Osteoblast (primary cell): ENCODE data around the gene MFSD2A. TPM values are rescaled to one million over a fixed set of nuclear protein-coding genes. Genes with fewer than 3 reads are reported as not detected.
"Not testable (repeated sequence)": the region's sequence is repeated elsewhere in the genome, so short reads cannot be mapped to it uniquely, and the experiment has no call there.

Source experiments
- DNase-seq: peaks from one replicate; pipeline ENCODE4 v3.0.0; 2011; ENCODE audit warnings: low spot score, mixed read lengths; ENCODE audit not compliant: insufficient read length; ENCODE audit errors: missing footprints
- H2AFZ ChIP-seq: 2 replicates; pipeline ENCODE4 v1.6.0; 2011; ENCODE audit warnings: mild to moderate bottlenecking, low read length
- H3K27ac ChIP-seq: 2 replicates; pipeline ENCODE4 v1.5.1; 2011; ENCODE audit warnings: mild to moderate bottlenecking, low read depth, low read length, moderate library complexity
- H3K27me3 ChIP-seq: 2 replicates; pipeline ENCODE4 v1.6.0; 2012; ENCODE audit warnings: mild to moderate bottlenecking, control low read depth, inconsistent platforms, low read length, moderate library complexity; ENCODE audit not compliant: insufficient read depth
- H3K36me3 ChIP-seq: 2 replicates; pipeline ENCODE4 v1.5.1; 2011; ENCODE audit warnings: mild to moderate bottlenecking, low read length, control low read depth, moderate library complexity; ENCODE audit not compliant: insufficient read depth
- H3K4me1 ChIP-seq: 2 replicates; pipeline ENCODE4 v1.5.1; 2011; ENCODE audit warnings: mild to moderate bottlenecking, low read length, control low read depth, moderate library complexity; ENCODE audit not compliant: insufficient read depth
- H3K4me2 ChIP-seq: 2 replicates; pipeline ENCODE4 v1.6.0; 2011; ENCODE audit warnings: mild to moderate bottlenecking, low read length; ENCODE audit not compliant: insufficient read depth
- H3K4me3 ChIP-seq: fragments of 200-600 bp; sonication (generic); 3 replicates; pipeline ENCODE4 v1.5.1; 2012; ENCODE audit warnings: mild to moderate bottlenecking, low read length, inconsistent platforms; ENCODE audit not compliant: insufficient read depth
- H3K79me2 ChIP-seq: 2 replicates; pipeline ENCODE4 v1.6.0; 2012; ENCODE audit warnings: mild to moderate bottlenecking, low read length, control low read depth, inconsistent platforms; ENCODE audit not compliant: insufficient read depth
- H3K9me3 ChIP-seq: 2 replicates; pipeline ENCODE4 v1.5.1; 2011; ENCODE audit warnings: low read depth, low read length, control low read depth
- H4K20me1 ChIP-seq: 2 replicates; pipeline ENCODE4 v1.6.0; 2012; ENCODE audit warnings: mild to moderate bottlenecking, low read length, control low read depth; ENCODE audit not compliant: insufficient read depth
- CTCF ChIP-seq: IDR thresholded peaks from 2 replicates; pipeline ENCODE4 v1.5.1; 2011; ENCODE audit warnings: mild to moderate bottlenecking, low read depth, low read length, moderate library complexity; ENCODE audit errors: extremely low read depth
- total RNA-seq: library from RNA; depleted of rRNA; stranded (reverse); fragments of >200 nt; gene quantifications from 2 replicates; pipeline ENCODE4 v1.2.3, GENCODE V29; 2012

MFSD2A gene
- total RNA-seq, 1 donor = 3.6 TPM

GRCh38 chr1:39981945-39982344, 27.0 kb downstream of the MFSD2A start:
- H3K4me2 ChIP-seq = peak overlapping the region; percentile 29
- H3K4me1 ChIP-seq = peaks cover 10% of the 10 kb centered on the region
- peak; percentile 87 for DNase-seq

GRCh38 chr1:39984480-39984879, 29.5 kb downstream of the MFSD2A start:
- H3K4me3 ChIP-seq, H3K9me3 ChIP-seq, H2AFZ ChIP-seq, H3K4me1 ChIP-seq, H3K36me3 ChIP-seq, H3K79me2 ChIP-seq, DNase-seq, H3K27ac ChIP-seq, H3K27me3 ChIP-seq, H4K20me1 ChIP-seq, H3K4me2 ChIP-seq: not testable (repeated sequence)

More at GRCh38 chr1:39981945-39982344, 27.0 kb downstream of the MFSD2A start:
- TF ChIP-seq CTCF = no peak
- Histone ChIP-seq H3K79me2 (no peaks in the 10 kb centered on the region), H2AFZ (peak overlapping the region; percentile 85), H3K27me3 (no peaks in the 10 kb centered on the region), H3K9me3 (no peaks in the 10 kb centered on the region), H4K20me1 (no peaks in the 10 kb centered on the region), H3K27ac (peak overlapping the region; percentile 20), H3K4me3 (no peak overlapping the region), H3K36me3 (no peaks in the 10 kb centered on the region)

- Histone ChIP-seq H2AFZ (no peak overlapping the region), H4K20me1 (no peaks in the 10 kb centered on the region), H3K27me3 (no peaks in the 10 kb centered on the region), H3K4me3 (no peak overlapping the region), H3K79me2 (no peaks in the 10 kb centered on the region), H3K9me3 (no peaks in the 10 kb centered on the region), H3K36me3 (no peaks in the 10 kb centered on the region), H3K4me2 (no peak overlapping the region), H3K27ac (no peak overlapping the region), H3K4me1 (peaks cover 10% of the 10 kb centered on the region)
- TF ChIP-seq CTCF = no peak
- no peak for DNase-seq
These were observed 30.0 kb downstream of the MFSD2A start for GRCh38 chr1:39984951-39985350.

GRCh38 chr1:39987869-39988268, 32.9 kb downstream of the MFSD2A start:
- Histone ChIP-seq H3K9me3 (no peaks in the 10 kb centered on the region), H3K79me2 (no peaks in the 10 kb centered on the region), H3K27me3 (no peaks in the 10 kb centered on the region), H2AFZ (no peak overlapping the region), H3K36me3 (no peaks in the 10 kb centered on the region), H3K4me1 (peaks cover 3% of the 10 kb centered on the region), H4K20me1 (no peaks in the 10 kb centered on the region), H3K4me3 (no peak overlapping the region), H3K4me2 (no peak overlapping the region), H3K27ac (no peak overlapping the region)
- no peak for TF ChIP-seq CTCF
- DNase-seq = no peak
